ENCODE results near the gene FGD3.

Gene FGD3

GRCh38 chr9:93041108-93041802 lies 93.9 kb downstream of the FGD3 start:
- Histone ChIP-seq H3K4me3 (ENCODE audit: insufficient read depth, low read length, poor library complexity, severe bottlenecking) (no peak overlapping the region), H3F3A (ENCODE audit: insufficient read depth) (no peaks in the 10 kb centered on the region), H3K4me2 (ENCODE audit: low read depth, low read length, poor library complexity, severe bottlenecking) (no peak overlapping the region), H2AFZ (ENCODE audit: low read depth, low read length, severe bottlenecking) (no peak overlapping the region), H3K79me2 (ENCODE audit: insufficient read depth, low read length) (no peaks in the 10 kb centered on the region), H4K20me1 (ENCODE audit: low read depth, low read length) (no peaks in the 10 kb centered on the region), H3K27me3 (ENCODE audit: low read length) (no peaks in the 10 kb centered on the region), H3K9me2 (replicated peaks; ENCODE audit: insufficient read depth, low read length) (no peaks in the 10 kb centered on the region), H3K27ac (ENCODE audit: low read depth, low read length) (no peak overlapping the region), H3K9me3 (ENCODE audit: insufficient read depth, low read length) (no peaks in the 10 kb centered on the region), H3K9ac (ENCODE audit: low read length) (no peak overlapping the region), H3K36me3 (ENCODE audit: low read length) (no peaks in the 10 kb centered on the region)
- TF ChIP-seq, protein P1, sequence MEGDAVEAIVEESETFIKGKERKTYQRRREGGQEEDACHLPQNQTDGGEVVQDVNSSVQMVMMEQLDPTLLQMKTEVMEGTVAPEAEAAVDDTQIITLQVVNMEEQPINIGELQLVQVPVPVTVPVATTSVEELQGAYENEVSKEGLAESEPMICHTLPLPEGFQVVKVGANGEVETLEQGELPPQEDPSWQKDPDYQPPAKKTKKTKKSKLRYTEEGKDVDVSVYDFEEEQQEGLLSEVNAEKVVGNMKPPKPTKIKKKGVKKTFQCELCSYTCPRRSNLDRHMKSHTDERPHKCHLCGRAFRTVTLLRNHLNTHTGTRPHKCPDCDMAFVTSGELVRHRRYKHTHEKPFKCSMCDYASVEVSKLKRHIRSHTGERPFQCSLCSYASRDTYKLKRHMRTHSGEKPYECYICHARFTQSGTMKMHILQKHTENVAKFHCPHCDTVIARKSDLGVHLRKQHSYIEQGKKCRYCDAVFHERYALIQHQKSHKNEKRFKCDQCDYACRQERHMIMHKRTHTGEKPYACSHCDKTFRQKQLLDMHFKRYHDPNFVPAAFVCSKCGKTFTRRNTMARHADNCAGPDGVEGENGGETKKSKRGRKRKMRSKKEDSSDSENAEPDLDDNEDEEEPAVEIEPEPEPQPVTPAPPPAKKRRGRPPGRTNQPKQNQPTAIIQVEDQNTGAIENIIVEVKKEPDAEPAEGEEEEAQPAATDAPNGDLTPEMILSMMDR (IDR thresholded peaks at IDR 0.05; ENCODE audit: insufficient read depth, low read length, poor library complexity, severe bottlenecking): no peak
- no peak for TF ChIP-seq EZH2phosphoT487 (conservative IDR thresholded peaks at IDR 0.05; ENCODE audit: low read length)

DNA sequence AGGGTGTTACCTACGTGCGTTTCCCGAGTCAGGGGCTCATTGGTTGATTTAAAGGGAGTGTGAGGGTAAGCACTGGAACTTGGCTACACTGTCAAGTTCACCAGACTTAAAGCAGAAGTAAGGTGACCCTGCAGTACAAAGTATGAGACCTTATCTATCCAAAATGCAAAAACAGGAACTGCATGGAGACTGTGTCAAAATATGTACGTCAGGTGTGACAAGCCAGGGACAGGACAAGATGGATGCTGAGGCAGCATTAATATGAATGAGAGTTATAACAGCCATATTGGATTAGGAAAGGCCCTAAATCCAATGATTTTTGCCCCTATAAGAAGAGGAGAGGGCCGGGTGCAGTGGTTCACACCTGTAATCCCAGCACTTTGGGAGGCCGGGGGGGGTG lies 95.8 kb downstream of the FGD3 start:
- Histone ChIP-seq H3K4me2 (ENCODE audit: low read depth, low read length, poor library complexity, severe bottlenecking) (no peak overlapping the region), H3K4me3 (ENCODE audit: insufficient read depth, low read length, poor library complexity, severe bottlenecking) (no peak overlapping the region), H4K20me1 (ENCODE audit: low read depth, low read length) (no peaks in the 10 kb centered on the region), H3K27me3 (ENCODE audit: low read length) (no peaks in the 10 kb centered on the region), H3K9me3 (ENCODE audit: insufficient read depth, low read length) (no peaks in the 10 kb centered on the region), H3K36me3 (ENCODE audit: low read length) (no peaks in the 10 kb centered on the region), H3F3A (ENCODE audit: insufficient read depth) (no peaks in the 10 kb centered on the region), H3K9ac (ENCODE audit: low read length) (no peak overlapping the region), H3K9me2 (replicated peaks; ENCODE audit: insufficient read depth, low read length) (no peaks in the 10 kb centered on the region), H3K27ac (ENCODE audit: low read depth, low read length) (no peak overlapping the region), H2AFZ (ENCODE audit: low read depth, low read length, severe bottlenecking) (no peak overlapping the region), H3K79me2 (ENCODE audit: insufficient read depth, low read length) (no peaks in the 10 kb centered on the region)
- TF ChIP-seq, protein P1 (IDR thresholded peaks at IDR 0.05; ENCODE audit: insufficient read depth, low read length, poor library complexity, severe bottlenecking): no peak
- TF ChIP-seq EZH2phosphoT487 (conservative IDR thresholded peaks at IDR 0.05; ENCODE audit: low read length): no peak

- no peak overlapping the region for H3K4me3 ChIP-seq (ENCODE audit: insufficient read depth, low read length, poor library complexity, severe bottlenecking)
- H3K9me2 ChIP-seq (replicated peaks; ENCODE audit: insufficient read depth, low read length): no peaks in the 10 kb centered on the region
- no peak overlapping the region for H3K4me2 ChIP-seq (ENCODE audit: low read depth, low read length, poor library complexity, severe bottlenecking)
- TF ChIP-seq, protein P1 (IDR thresholded peaks at IDR 0.05; ENCODE audit: insufficient read depth, low read length, poor library complexity, severe bottlenecking): no peak
- no peak for TF ChIP-seq EZH2phosphoT487 (conservative IDR thresholded peaks at IDR 0.05; ENCODE audit: low read length)
- H3K27ac ChIP-seq (ENCODE audit: low read depth, low read length): no peak overlapping the region
- H3K36me3 ChIP-seq (ENCODE audit: low read length): no peaks in the 10 kb centered on the region
- no peak overlapping the region for H2AFZ ChIP-seq (ENCODE audit: low read depth, low read length, severe bottlenecking)
- no peaks in the 10 kb centered on the region for H3K9me3 ChIP-seq (ENCODE audit: insufficient read depth, low read length)
- H3K9ac ChIP-seq (ENCODE audit: low read length): no peak overlapping the region
- no peaks in the 10 kb centered on the region for H3F3A ChIP-seq (ENCODE audit: insufficient read depth)
- no peaks in the 10 kb centered on the region for H3K79me2 ChIP-seq (ENCODE audit: insufficient read depth, low read length)
- no peaks in the 10 kb centered on the region for H4K20me1 ChIP-seq (ENCODE audit: low read depth, low read length)
- no peaks in the 10 kb centered on the region for H3K27me3 ChIP-seq (ENCODE audit: low read length)
Measured at GRCh38 chr9:93045521-93045920, 98.2 kb downstream of the FGD3 start.

Measured in SU-DHL-6 (cell line).